T-helper 2 cell treated with Interferon-gamma antibody and Interleukin-4, amounts not matched to agents 5 μg/mL and 100 μg/mL, for 36 hours (primary cell): ENCODE measurements around the gene NRG3.

Experiments used
- DNase-seq: peaks from one replicate; pipeline ENCODE4 v3.0.0; 2021; ENCODE audit warnings: low spot score
- H3K27ac Mint-ChIP-seq: one replicate; pipeline ENCODE4 v1.8.0; 2021; ENCODE audit warnings: mild to moderate bottlenecking, mixed read lengths
- H3K27me3 Mint-ChIP-seq: one replicate; pipeline ENCODE4 v1.8.0; 2021; ENCODE audit warnings: low read depth, mixed read lengths
- H3K36me3 Mint-ChIP-seq: one replicate; pipeline ENCODE4 v1.8.0; 2021; ENCODE audit warnings: low read depth, mixed read lengths
- H3K4me1 Mint-ChIP-seq: one replicate; pipeline ENCODE4 v1.8.0; 2021; ENCODE audit warnings: low read depth, mixed read lengths
- H3K4me3 Mint-ChIP-seq: one replicate; pipeline ENCODE4 v1.8.0; 2022; ENCODE audit warnings: mild to moderate bottlenecking, moderate library complexity, mixed read lengths
- H3K9me3 Mint-ChIP-seq: one replicate; pipeline ENCODE4 v1.8.0; 2021; ENCODE audit warnings: mixed read lengths

The NRG3 gene

GRCh38 chr10:81957976-81958375 lies 83.0 kb downstream of the NRG3 start:
- DNase-seq: no peak
- Mint-ChIP-seq H3K4me1 (no peaks in the 10 kb centered on the region), H3K27ac (no peak overlapping the region), H3K27me3 (no peaks in the 10 kb centered on the region), H3K9me3 (peaks cover 3% of the 10 kb centered on the region), H3K4me3 (no peak overlapping the region), H3K36me3 (no peaks in the 10 kb centered on the region)

- no peak for DNase-seq
- Mint-ChIP-seq H3K4me1 (no peaks in the 10 kb centered on the region), H3K36me3 (no peaks in the 10 kb centered on the region), H3K4me3 (no peak overlapping the region), H3K27ac (no peak overlapping the region), H3K27me3 (no peaks in the 10 kb centered on the region), H3K9me3 (peaks cover 10% of the 10 kb centered on the region)
Measured at GRCh38 chr10:81959016-81959415, 84.0 kb downstream of the NRG3 start.

GRCh38 chr10:81961451-81962184 lies 86.6 kb downstream of the NRG3 start:
- no peak overlapping the region for H3K4me3 Mint-ChIP-seq
- no peaks in the 10 kb centered on the region for H3K36me3 Mint-ChIP-seq
- no peaks in the 10 kb centered on the region for H3K27me3 Mint-ChIP-seq
- no peak overlapping the region for H3K27ac Mint-ChIP-seq
- no peak for DNase-seq
- peaks cover 10% of the 10 kb centered on the region for H3K9me3 Mint-ChIP-seq
- H3K4me1 Mint-ChIP-seq: no peaks in the 10 kb centered on the region

GRCh38 chr10:81963606-81964005 lies 88.6 kb downstream of the NRG3 start:
- no peak for DNase-seq
- no peak overlapping the region for H3K4me3 Mint-ChIP-seq
- peaks cover 17% of the 10 kb centered on the region for H3K9me3 Mint-ChIP-seq
- H3K36me3 Mint-ChIP-seq: no peaks in the 10 kb centered on the region
- H3K27ac Mint-ChIP-seq: no peak overlapping the region
- H3K27me3 Mint-ChIP-seq: no peaks in the 10 kb centered on the region
- H3K4me1 Mint-ChIP-seq: no peaks in the 10 kb centered on the region

- Mint-ChIP-seq H3K27ac (no peak overlapping the region), H3K36me3 (no peaks in the 10 kb centered on the region), H3K4me3 (no peak overlapping the region), H3K9me3 (peaks cover 33% of the 10 kb centered on the region), H3K27me3 (no peaks in the 10 kb centered on the region), H3K4me1 (no peaks in the 10 kb centered on the region)
- no peak for DNase-seq
Measured at GRCh38 chr10:81967716-81968115, 92.7 kb downstream of the NRG3 start.

GRCh38 chr10:81969136-81969535 lies 94.1 kb downstream of the NRG3 start:
- no peak overlapping the region for H3K4me3 Mint-ChIP-seq
- H3K9me3 Mint-ChIP-seq: peaks cover 33% of the 10 kb centered on the region
- no peak overlapping the region for H3K27ac Mint-ChIP-seq
- H3K27me3 Mint-ChIP-seq: no peaks in the 10 kb centered on the region
- no peak for DNase-seq
- H3K4me1 Mint-ChIP-seq: no peaks in the 10 kb centered on the region
- no peaks in the 10 kb centered on the region for H3K36me3 Mint-ChIP-seq

GRCh38 chr10:81978238-81978637 lies 103.2 kb downstream of the NRG3 start:
- Mint-ChIP-seq H3K27me3 (no peaks in the 10 kb centered on the region), H3K27ac (no peak overlapping the region), H3K4me1 (no peaks in the 10 kb centered on the region), H3K9me3 (peaks cover 22% of the 10 kb centered on the region), H3K36me3 (no peaks in the 10 kb centered on the region), H3K4me3 (no peak overlapping the region)
- no peak for DNase-seq

- Mint-ChIP-seq H3K27me3 (no peaks in the 10 kb centered on the region), H3K9me3 (peaks cover 13% of the 10 kb centered on the region), H3K4me3 (no peak overlapping the region), H3K27ac (no peak overlapping the region), H3K36me3 (no peaks in the 10 kb centered on the region), H3K4me1 (no peaks in the 10 kb centered on the region)
- no peak for DNase-seq
Measured at GRCh38 chr10:81981724-81982123, 106.7 kb downstream of the NRG3 start.

- H3K27ac Mint-ChIP-seq: no peak overlapping the region
- no peak for DNase-seq
- peaks cover 13% of the 10 kb centered on the region for H3K9me3 Mint-ChIP-seq
- H3K4me1 Mint-ChIP-seq: no peaks in the 10 kb centered on the region
- H3K36me3 Mint-ChIP-seq: no peaks in the 10 kb centered on the region
- no peak overlapping the region for H3K4me3 Mint-ChIP-seq
- H3K27me3 Mint-ChIP-seq: no peaks in the 10 kb centered on the region
Measured at GRCh38 chr10:81984428-81984827, 109.4 kb downstream of the NRG3 start.

- no peaks in the 10 kb centered on the region for H3K27me3 Mint-ChIP-seq
- H3K27ac Mint-ChIP-seq: no peak overlapping the region
- H3K36me3 Mint-ChIP-seq: no peaks in the 10 kb centered on the region
- H3K4me1 Mint-ChIP-seq: no peaks in the 10 kb centered on the region
- no peak overlapping the region for H3K4me3 Mint-ChIP-seq
- H3K9me3 Mint-ChIP-seq: peaks cover 12% of the 10 kb centered on the region
- no peak for DNase-seq
Measured at GRCh38 chr10:81995254-81995653, 120.3 kb downstream of the NRG3 start.

GRCh38 chr10:81996927-81997326 lies 121.9 kb downstream of the NRG3 start:
- no peaks in the 10 kb centered on the region for H3K27me3 Mint-ChIP-seq
- no peak overlapping the region for H3K4me3 Mint-ChIP-seq
- no peak overlapping the region for H3K27ac Mint-ChIP-seq
- H3K9me3 Mint-ChIP-seq: peaks cover 12% of the 10 kb centered on the region
- DNase-seq: no peak
- no peaks in the 10 kb centered on the region for H3K36me3 Mint-ChIP-seq
- H3K4me1 Mint-ChIP-seq: no peaks in the 10 kb centered on the region

GRCh38 chr10:82020999-82021398 lies 146.0 kb downstream of the NRG3 start:
- H3K4me1 Mint-ChIP-seq: no peaks in the 10 kb centered on the region
- no peak for DNase-seq
- H3K27me3 Mint-ChIP-seq: no peaks in the 10 kb centered on the region
- H3K4me3 Mint-ChIP-seq: no peak overlapping the region
- no peaks in the 10 kb centered on the region for H3K36me3 Mint-ChIP-seq
- peaks cover 34% of the 10 kb centered on the region for H3K9me3 Mint-ChIP-seq
- no peak overlapping the region for H3K27ac Mint-ChIP-seq

GRCh38 chr10:82027711-82028110 lies 152.7 kb downstream of the NRG3 start:
- H3K36me3 Mint-ChIP-seq: no peaks in the 10 kb centered on the region
- H3K27me3 Mint-ChIP-seq: no peaks in the 10 kb centered on the region
- H3K27ac Mint-ChIP-seq: no peak overlapping the region
- no peak for DNase-seq
- no peak overlapping the region for H3K4me3 Mint-ChIP-seq
- no peaks in the 10 kb centered on the region for H3K4me1 Mint-ChIP-seq
- peaks cover 14% of the 10 kb centered on the region for H3K9me3 Mint-ChIP-seq

GRCh38 chr10:82037076-82037475 lies 162.1 kb downstream of the NRG3 start:
- no peak overlapping the region for H3K4me3 Mint-ChIP-seq
- no peak overlapping the region for H3K27ac Mint-ChIP-seq
- no peaks in the 10 kb centered on the region for H3K27me3 Mint-ChIP-seq
- peaks cover 4% of the 10 kb centered on the region for H3K9me3 Mint-ChIP-seq
- H3K4me1 Mint-ChIP-seq: no peaks in the 10 kb centered on the region
- no peaks in the 10 kb centered on the region for H3K36me3 Mint-ChIP-seq
- DNase-seq: no peak

GRCh38 chr10:82038587-82038986 lies 163.6 kb downstream of the NRG3 start:
- no peaks in the 10 kb centered on the region for H3K4me1 Mint-ChIP-seq
- H3K4me3 Mint-ChIP-seq: no peak overlapping the region

More at GRCh38 chr10:82038587-82038986, 163.6 kb downstream of the NRG3 start:
- Mint-ChIP-seq H3K36me3 (no peaks in the 10 kb centered on the region), H3K27ac (no peak overlapping the region), H3K27me3 (no peaks in the 10 kb centered on the region), H3K9me3 (peaks cover 4% of the 10 kb centered on the region)
- no peak for DNase-seq
